CD4-positive, alpha-beta T cell treated with Interferon gamma for 1 hour (primary cell): ENCODE results near the gene RBM10.

Source experiments
- DNase-seq: peaks from one replicate; pipeline ENCODE4 v3.0.0-alpha.2; 2020

RBM10 gene

GRCh38 chrX:47198026-47198686 is 53.1 kb downstream of the RBM10 start:
- no peak for DNase-seq

DNA sequence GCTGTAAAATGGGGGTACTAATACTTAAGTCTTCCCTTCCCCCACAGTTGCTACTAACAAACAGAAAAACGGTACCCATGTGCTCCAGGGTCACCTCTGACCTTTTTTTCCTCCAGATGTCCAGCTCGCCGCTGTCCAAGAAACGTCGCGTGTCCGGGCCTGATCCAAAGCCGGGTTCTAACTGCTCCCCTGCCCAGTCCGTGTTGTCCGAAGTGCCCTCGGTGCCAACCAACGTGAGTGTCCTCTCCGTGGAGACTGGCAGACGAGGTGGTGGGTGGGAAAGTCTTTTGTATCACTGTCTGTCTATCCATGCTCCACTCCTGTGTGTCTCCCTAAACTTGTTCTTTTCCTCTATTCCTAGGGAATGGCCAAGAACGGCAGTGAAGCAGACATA is 53.7 kb downstream of the RBM10 start:
- DNase-seq: no peak

- DNase-seq: no peak
Measured at GRCh38 chrX:47199286-47199685, 54.3 kb downstream of the RBM10 start.

- no peak for DNase-seq
Measured at GRCh38 chrX:47200385-47201150, 55.5 kb downstream of the RBM10 start.

- no peak for DNase-seq
Measured at GRCh38 chrX:47201345-47201944, 56.4 kb downstream of the RBM10 start.

DNA sequence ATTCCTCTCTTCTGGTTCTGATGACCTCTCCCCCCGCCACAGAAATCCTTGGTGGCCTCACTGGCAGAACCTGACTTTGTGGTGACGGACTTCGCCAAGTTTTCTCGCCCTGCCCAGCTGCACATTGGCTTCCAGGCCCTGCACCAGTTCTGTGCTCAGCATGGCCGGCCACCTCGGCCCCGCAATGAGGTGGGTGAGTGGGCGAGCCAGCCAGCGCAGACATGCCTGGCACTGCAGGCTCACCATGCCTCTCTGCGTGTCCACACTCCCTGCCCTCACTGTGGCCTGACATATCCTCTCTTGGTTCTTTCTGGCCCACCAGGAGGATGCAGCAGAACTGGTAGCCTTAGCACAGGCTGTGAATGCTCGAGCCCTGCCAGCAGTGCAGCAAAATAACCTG is 57.3 kb downstream of the RBM10 start:
- DNase-seq: no peak

DNA sequence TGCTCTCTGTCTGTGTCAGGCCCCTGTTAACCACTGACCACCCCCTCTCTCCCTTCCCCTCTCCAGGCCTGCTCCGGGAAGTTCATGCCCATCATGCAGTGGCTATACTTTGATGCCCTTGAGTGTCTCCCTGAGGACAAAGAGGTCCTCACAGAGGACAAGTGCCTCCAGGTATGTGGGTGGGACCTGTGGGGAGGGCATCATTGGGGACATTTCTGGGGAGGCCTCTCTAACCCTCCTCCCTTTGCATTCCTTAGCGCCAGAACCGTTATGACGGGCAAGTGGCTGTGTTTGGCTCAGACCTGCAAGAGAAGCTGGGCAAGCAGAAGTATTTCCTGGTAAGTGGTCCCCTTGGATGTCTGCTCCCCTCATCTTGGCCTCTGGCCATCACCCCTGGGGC is 57.9 kb downstream of the RBM10 start:
- no peak for DNase-seq

GRCh38 chrX:47204970-47205369 is 59.9 kb downstream of the RBM10 start:
- DNase-seq: no peak

DNA sequence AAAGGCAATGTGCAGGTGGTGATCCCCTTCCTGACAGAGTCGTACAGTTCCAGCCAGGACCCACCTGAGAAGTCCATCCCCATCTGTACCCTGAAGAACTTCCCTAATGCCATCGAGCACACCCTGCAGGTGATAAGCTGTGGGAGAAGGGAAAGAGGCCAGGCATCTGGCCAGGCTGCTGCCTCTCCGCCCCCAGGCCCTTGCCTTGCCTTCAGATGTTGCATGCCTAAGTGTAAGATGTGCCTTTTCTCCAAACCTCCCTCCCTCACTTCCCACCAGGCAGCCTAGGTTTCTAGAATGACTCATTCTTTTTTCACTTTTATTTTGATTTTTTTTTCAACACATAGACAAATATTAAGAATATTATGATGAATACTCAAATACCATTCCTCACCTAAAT is 61.3 kb downstream of the RBM10 start:
- no peak for DNase-seq

DNA sequence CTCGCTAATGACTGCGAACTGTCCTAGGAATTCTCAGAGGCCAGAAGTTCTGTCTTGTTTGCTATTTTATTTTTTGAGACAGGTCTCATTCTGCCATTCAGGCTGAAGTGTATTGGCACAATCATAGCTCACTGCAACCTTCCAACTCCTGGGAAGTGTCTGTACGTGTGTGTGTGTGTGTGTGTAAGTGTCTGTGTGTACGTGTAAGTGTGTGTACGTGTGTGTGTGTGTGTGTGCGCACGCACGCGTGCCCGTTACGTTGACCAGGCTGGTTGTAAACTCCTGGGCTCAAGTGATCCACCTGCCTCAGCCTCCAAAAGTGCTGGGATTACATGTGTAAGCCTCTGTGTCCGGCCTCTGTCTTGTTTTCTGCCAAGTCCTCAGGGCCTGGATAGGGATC is 63.1 kb downstream of the RBM10 start:
- DNase-seq: no peak

GRCh38 chrX:47209508-47210238 is 64.7 kb downstream of the RBM10 start:
- DNase-seq: no peak

- DNase-seq: no peak
Measured at GRCh38 chrX:47210661-47211425, 65.8 kb downstream of the RBM10 start.

DNA sequence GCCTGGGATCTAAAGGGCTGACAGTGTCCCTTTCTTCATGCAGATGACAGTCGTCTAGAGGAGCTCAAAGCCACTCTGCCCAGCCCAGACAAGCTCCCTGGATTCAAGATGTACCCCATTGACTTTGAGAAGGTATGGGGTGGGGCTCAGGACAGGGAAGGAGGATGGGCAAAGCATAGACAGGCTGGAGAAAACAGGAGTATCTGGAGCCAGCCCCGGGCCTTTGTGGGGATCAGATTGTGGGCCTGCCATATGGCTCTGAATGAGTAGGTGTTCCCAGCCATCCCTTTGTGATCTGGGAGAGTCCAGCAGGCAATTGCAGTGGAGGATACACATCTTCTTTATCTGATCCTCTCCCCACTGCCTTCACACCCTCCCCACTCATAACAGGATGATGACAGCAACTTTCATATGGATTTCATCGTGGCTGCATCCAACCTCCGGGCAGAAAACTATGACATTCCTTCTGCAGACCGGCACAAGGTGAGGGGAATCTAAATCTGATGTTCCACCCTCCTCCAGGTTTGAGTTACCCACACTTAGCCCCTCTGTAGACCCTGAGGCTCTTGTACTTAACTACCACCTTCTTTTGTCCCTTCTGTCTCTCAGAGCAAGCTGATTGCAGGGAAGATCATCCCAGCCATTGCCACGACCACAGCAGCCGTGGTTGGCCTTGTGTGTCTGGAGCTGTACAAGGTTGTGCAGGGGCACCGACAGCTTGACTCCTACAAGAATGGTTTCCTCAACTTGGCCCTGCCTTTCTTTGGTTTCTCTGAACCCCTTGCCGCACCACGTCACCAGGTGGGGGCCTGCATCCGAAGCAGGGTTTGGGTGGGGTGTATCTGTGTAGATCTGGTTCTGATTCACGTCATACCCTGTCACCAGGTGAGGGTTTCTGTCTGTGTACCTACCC is 67.6 kb downstream of the RBM10 start:
- DNase-seq: no peak

DNA sequence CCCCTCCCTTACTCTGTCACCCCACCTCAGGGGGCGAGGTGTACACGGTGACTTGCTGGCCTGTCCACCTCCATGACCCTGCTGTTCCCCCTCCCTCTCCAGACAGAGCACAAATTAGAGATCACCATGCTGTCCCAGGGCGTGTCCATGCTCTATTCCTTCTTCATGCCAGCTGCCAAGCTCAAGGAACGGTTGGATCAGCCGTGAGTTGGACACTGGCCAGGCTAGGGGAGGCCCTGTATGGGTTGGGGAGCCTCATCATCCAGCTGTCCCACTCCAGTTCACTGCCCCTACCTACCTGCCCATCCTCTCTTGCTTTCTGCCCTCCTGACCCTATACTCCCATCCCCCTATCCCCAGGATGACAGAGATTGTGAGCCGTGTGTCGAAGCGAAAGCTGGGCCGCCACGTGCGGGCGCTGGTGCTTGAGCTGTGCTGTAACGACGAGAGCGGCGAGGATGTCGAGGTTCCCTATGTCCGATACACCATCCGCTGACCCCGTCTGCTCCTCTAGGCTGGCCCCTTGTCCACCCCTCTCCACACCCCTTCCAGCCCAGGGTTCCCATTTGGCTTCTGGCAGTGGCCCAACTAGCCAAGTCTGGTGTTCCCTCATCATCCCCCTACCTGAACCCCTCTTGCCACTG is 69.5 kb downstream of the RBM10 start:
- DNase-seq: no peak

GRCh38 chrX:47215291-47215900 is 70.4 kb downstream of the RBM10 start:
- DNase-seq: no peak

GRCh38 chrX:47216393-47216925 is 71.4 kb downstream of the RBM10 start:
- DNase-seq: no peak

GRCh38 chrX:47217121-47217851 is 72.3 kb downstream of the RBM10 start:
- no peak for DNase-seq

- DNase-seq: peak; percentile 100
Measured at GRCh38 chrX:47217852-47218279, 72.8 kb downstream of the RBM10 start.

GRCh38 chrX:47218280-47218919 is 73.4 kb downstream of the RBM10 start, which contains the start of gene CDK16:
TSS of gene CDK16 (plus strand) at chrX:47218681. CDS start at chrX:47223558, 4,877 bp downstream.
- DNase-seq: peak; percentile 89
